Ramos (cell line): ENCODE results near the gene ZNF556.
"Not testable (repeated sequence)": the region's sequence is repeated elsewhere in the genome, so short reads cannot be mapped to it uniquely, and the experiment has no call there.

Source experiments
- in situ Hi-C: fragments of 300-500 bp; cut with MboI; formaldehyde crosslinking; loops from one replicate; pipeline ENCODE4 v1.14.3; 2022; ENCODE audit warnings: low sequenced_read_pairs; ENCODE audit not compliant: unreplicated experiment

ZNF556 gene

GRCh38 chr19:2902590-2903218 is 35.6 kb downstream of the ZNF556 start:
- in situ Hi-C loops: no loop called here

- in situ Hi-C loops: not testable (repeated sequence)
Measured at GRCh38 chr19:2903326-2903725, 36.2 kb downstream of the ZNF556 start.

- in situ Hi-C loops: no loop called here
Measured at GRCh38 chr19:2905918-2906519, 38.9 kb downstream of the ZNF556 start.

- in situ Hi-C loops: no loop called here
Measured at GRCh38 chr19:2906631-2907195, 39.6 kb downstream of the ZNF556 start.

- in situ Hi-C loops: no loop called here
Measured at GRCh38 chr19:2912306-2912705, 45.2 kb downstream of the ZNF556 start.

GRCh38 chr19:2917275-2918184 is 50.4 kb downstream of the ZNF556 start:
- in situ Hi-C loops: no loop called here

- in situ Hi-C loops: no loop called here
Measured at GRCh38 chr19:2922987-2923386, 55.9 kb downstream of the ZNF556 start.

- in situ Hi-C loops: no loop called here
Measured at GRCh38 chr19:2923510-2923909, 56.4 kb downstream of the ZNF556 start.

GRCh38 chr19:2926341-2927031 is 59.4 kb downstream of the ZNF556 start:
- in situ Hi-C loops: no loop called here

GRCh38 chr19:2927032-2927430 is 59.9 kb downstream of the ZNF556 start:
- in situ Hi-C loops: no loop called here
